Measurements from ENCODE around the gene PLXDC2.

Gene PLXDC2

GRCh38 chr10:20232079-20232705 is 416.0 kb downstream of the PLXDC2 start:
- Histone ChIP-seq H3K4me1 (ENCODE audit: insufficient read depth, low read length, poor library complexity, severe bottlenecking) (no peaks in the 10 kb centered on the region), H3K9me3 (ENCODE audit: insufficient read depth, low read depth, low read length) (0 out of 2 replicates have a peak, but pooled peaks cover 2% of the 10 kb centered on the region), H3K4me2 (ENCODE audit: low read depth, low read length, poor library complexity, severe bottlenecking) (no peak overlapping the region), H2AFZ (ENCODE audit: low read length) (no peak overlapping the region), H3K9me2 (replicated peaks; ENCODE audit: low read depth, low read length) (no peaks in the 10 kb centered on the region), H3F3A (ENCODE audit: low read depth) (no peaks in the 10 kb centered on the region), H4K20me1 (ENCODE audit: insufficient read depth, low read length, poor library complexity, severe bottlenecking) (no peaks in the 10 kb centered on the region), H3K27me3 (ENCODE audit: insufficient read depth, low read length, poor library complexity, severe bottlenecking) (no peaks in the 10 kb centered on the region), H3K9ac (ENCODE audit: low read depth, low read length, poor library complexity, severe bottlenecking) (no peak overlapping the region), H3K4me3 (ENCODE audit: low read length, poor library complexity, severe bottlenecking) (no peak overlapping the region), H3K79me2 (ENCODE audit: insufficient read depth, low read length) (no peaks in the 10 kb centered on the region), H3K36me3 (ENCODE audit: insufficient read depth, low read length) (no peaks in the 10 kb centered on the region)
- TF ChIP-seq EZH2phosphoT487 (IDR thresholded peaks at IDR 0.05; ENCODE audit: borderline replicate concordance) (no peak), CTCF (conservative IDR thresholded peaks at IDR 0.05; ENCODE audit: low read length) (no peak)

GRCh38 chr10:20233423-20233822 is 417.2 kb downstream of the PLXDC2 start:
- no peak overlapping the region for H3K4me3 ChIP-seq (ENCODE audit: low read length, poor library complexity, severe bottlenecking)
- H3K27me3 ChIP-seq (ENCODE audit: insufficient read depth, low read length, poor library complexity, severe bottlenecking): no peaks in the 10 kb centered on the region
- H3K4me1 ChIP-seq (ENCODE audit: insufficient read depth, low read length, poor library complexity, severe bottlenecking): no peaks in the 10 kb centered on the region
- no peaks in the 10 kb centered on the region for H4K20me1 ChIP-seq (ENCODE audit: insufficient read depth, low read length, poor library complexity, severe bottlenecking)
- no peak overlapping the region for H2AFZ ChIP-seq (ENCODE audit: low read length)
- H3K9me2 ChIP-seq (replicated peaks; ENCODE audit: low read depth, low read length): no peaks in the 10 kb centered on the region
- no peak for TF ChIP-seq EZH2phosphoT487 (IDR thresholded peaks at IDR 0.05; ENCODE audit: borderline replicate concordance)
- TF ChIP-seq CTCF (conservative IDR thresholded peaks at IDR 0.05; ENCODE audit: low read length): no peak
- no peaks in the 10 kb centered on the region for H3K9me3 ChIP-seq (ENCODE audit: insufficient read depth, low read depth, low read length)
- no peak overlapping the region for H3K4me2 ChIP-seq (ENCODE audit: low read depth, low read length, poor library complexity, severe bottlenecking)
- no peak overlapping the region for H3K9ac ChIP-seq (ENCODE audit: low read depth, low read length, poor library complexity, severe bottlenecking)
- no peaks in the 10 kb centered on the region for H3K79me2 ChIP-seq (ENCODE audit: insufficient read depth, low read length)
- no peaks in the 10 kb centered on the region for H3F3A ChIP-seq (ENCODE audit: low read depth)
- no peaks in the 10 kb centered on the region for H3K36me3 ChIP-seq (ENCODE audit: insufficient read depth, low read length)

GRCh38 chr10:20234579-20234978 is 418.3 kb downstream of the PLXDC2 start:
- no peak overlapping the region for H3K9ac ChIP-seq (ENCODE audit: low read depth, low read length, poor library complexity, severe bottlenecking)
- H3K4me3 ChIP-seq (ENCODE audit: low read length, poor library complexity, severe bottlenecking): no peak overlapping the region
- H3F3A ChIP-seq (ENCODE audit: low read depth): no peaks in the 10 kb centered on the region
- H3K4me1 ChIP-seq (ENCODE audit: insufficient read depth, low read length, poor library complexity, severe bottlenecking): no peaks in the 10 kb centered on the region
- H2AFZ ChIP-seq (ENCODE audit: low read length): no peak overlapping the region
- no peaks in the 10 kb centered on the region for H3K79me2 ChIP-seq (ENCODE audit: insufficient read depth, low read length)
- no peaks in the 10 kb centered on the region for H3K9me2 ChIP-seq (replicated peaks; ENCODE audit: low read depth, low read length)
- H3K9me3 ChIP-seq (ENCODE audit: insufficient read depth, low read depth, low read length): no peaks in the 10 kb centered on the region
- H3K36me3 ChIP-seq (ENCODE audit: insufficient read depth, low read length): no peaks in the 10 kb centered on the region
- no peak overlapping the region for H3K4me2 ChIP-seq (ENCODE audit: low read depth, low read length, poor library complexity, severe bottlenecking)
- no peaks in the 10 kb centered on the region for H3K27me3 ChIP-seq (ENCODE audit: insufficient read depth, low read length, poor library complexity, severe bottlenecking)
- H4K20me1 ChIP-seq (ENCODE audit: insufficient read depth, low read length, poor library complexity, severe bottlenecking): no peaks in the 10 kb centered on the region
- TF ChIP-seq CTCF (conservative IDR thresholded peaks at IDR 0.05; ENCODE audit: low read length) (no peak), EZH2phosphoT487 (IDR thresholded peaks at IDR 0.05; ENCODE audit: borderline replicate concordance) (no peak)

Measured in Loucy (cell line).